ENCODE data around the gene FBXW7.

- TF ChIP-seq CTCF (IDR thresholded peaks at IDR 0.05) = no peak
- no peak for TF ChIP-seq POLR2A (IDR thresholded peaks at IDR 0.05)
These were observed 28.4 kb upstream of the FBXW7 start for GRCh38 chr4:152564336-152564735.
